ENCODE measurements around the gene SOST.

The SOST gene

DNA sequence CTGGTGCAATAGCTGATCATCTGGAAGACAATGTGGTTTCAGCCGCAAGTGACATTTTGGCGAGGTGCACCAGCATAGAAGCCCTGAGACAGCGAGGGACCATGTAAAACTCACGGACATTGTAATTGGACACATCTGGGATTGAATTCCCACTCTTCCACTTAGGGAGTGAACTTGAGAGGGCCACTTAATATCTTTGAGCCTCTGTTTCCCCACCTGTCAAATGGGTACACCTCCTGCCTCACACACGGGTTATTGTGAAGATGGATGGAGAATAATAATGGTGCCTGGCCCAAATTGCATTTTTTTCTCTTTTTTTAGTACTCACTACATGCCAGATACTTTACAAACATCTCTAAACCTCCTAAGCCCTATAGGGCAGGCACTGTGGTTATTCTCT is 51.4 kb downstream of the SOST start:
- no peak for DNase-seq (ENCODE audit: low read depth)

DNA sequence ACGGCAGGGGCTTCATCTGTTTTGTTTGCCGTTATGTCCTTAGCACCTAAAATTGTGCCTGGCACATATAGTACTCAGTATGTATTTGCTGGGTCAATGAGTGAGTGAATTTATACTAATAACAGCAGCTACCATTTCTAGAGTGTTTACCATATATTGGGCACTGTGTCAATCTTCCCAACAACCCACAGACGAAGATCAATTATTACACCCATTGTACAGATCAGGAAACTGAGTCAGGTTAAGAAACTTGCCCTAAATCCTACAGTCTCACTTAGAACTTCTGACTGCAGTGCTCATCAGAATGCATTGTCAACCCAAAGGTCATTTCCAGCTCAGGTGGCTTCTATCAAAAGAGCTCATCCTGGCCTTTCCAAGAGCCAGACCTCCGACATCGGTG is 52.4 kb downstream of the SOST start:
- no peak for DNase-seq (ENCODE audit: low read depth)
